ENCODE measurements around the gene MUC3A.
"Not testable (repeated sequence)": the region's sequence is repeated elsewhere in the genome, so short reads cannot be mapped to it uniquely, and the experiment has no call there.

MUC3A gene

DNA sequence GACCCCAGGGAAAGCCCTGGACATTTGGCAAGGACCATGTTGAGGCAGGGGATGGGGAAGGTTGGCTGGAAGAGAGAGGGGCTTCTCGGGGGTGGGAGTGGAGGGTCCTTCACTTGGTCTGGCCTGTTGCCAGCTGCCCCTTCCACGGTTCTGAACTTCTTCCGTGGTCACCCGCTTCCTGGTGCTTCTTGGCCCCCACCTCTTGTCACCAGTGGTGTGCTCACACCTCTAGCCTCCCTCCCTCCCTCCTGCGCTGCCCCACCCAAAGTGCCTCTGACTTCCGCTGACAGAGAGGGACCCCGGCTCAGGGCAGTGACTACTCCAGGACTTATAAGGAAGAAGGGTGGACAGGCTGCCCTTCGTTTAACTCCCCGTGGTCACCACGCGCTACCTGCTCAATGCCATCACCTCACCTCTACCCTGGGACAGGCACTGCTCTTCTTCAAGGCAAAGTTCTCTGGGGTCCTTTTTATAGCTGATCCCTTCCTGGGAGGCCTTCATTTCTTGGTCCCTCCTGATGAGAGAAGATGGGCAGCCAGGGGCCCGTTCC is 19.8 kb downstream of the MUC3A start, which contains the start of gene MUC12:
Gene MUC12, plus strand, starts transcription at position 500 of the 550 bp plus-strand sequence. CDS start 58 bp downstream, outside the sequence.
- DNase-seq (ENCODE audit: low read depth in 2 of 2) = no peak

DNA sequence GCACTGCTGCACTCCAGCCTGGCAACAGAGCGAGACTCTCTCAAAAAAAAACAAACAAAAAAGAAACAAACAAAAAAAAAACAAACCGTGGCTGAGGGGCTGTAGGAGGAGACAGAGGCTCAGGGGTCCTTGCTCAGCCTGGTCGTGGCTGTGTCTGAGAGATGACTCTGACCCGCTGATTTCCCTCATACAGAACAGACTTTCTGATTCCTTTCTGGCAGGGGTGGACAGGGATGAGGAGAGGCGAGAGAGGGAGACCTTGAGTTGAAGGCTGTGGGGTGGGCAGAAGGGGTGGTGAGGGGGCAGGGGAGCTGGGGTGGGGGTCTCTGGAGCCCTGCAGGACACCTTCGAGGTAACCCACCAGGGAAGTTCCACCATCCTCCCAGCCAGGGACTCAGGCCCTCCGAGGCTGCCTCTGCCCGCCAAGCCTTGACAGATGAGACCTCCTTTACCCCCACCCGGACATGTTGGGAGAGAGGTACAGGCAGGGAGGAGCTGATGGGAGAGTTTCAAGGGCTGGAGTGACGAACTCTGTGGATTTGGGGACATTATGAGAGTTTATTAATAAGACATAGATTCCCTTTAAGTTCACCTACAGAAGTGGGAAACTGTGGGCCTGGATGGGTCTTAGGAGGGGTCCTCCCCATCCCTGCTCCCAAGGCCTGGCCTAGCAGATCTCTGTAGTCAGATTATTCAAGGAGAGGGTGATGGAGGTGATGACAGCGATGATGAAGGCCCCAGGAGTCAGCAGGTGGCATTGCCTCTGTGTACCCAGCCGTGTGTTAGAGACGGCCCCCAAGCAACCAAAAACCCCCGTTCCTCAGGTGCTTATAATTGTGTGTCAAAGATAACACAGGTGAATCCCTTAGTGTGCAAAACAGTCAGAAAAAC is 22.0 kb downstream of the MUC3A start:
- no peak for DNase-seq (ENCODE audit: low read depth in 2 of 2)

DNA sequence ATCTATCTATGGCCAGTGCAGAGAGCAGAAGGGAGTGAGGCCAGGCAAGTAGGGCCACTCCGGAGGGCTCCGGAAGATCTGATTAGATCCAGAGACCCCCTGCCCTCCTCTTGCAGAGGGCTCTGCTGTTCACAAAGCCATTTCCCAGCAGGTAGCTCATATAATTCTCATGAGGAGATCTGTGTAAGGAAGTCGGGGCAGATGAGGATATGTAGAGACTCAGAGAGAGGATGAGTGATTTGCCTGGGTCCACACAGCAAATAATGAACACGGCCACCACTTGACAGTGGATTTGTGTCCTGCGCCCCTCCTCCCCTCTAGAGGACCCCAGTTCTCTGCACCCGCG is 22.6 kb downstream of the MUC3A start:
- no peak for DNase-seq (ENCODE audit: low read depth in 2 of 2)

DNA sequence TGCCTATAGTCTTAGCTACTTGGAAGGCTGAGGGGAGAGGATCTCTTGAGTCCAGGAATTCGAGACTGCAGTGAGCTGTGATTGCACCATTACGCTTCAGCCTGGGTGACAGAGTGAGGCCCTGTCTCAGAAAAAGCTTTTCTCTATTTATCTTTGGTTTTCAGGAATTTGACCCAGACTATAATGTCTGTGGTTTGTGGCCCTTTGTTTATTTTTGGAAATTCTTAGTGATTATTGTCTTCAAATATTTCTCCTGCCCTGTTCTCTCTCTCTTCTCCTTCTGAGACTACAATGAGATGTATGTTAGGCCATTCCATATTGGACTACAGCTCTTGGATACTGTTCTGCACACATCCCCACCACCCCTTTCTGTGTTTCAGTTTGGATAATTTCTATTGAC is 24.7 kb downstream of the MUC3A start:
- no peak for DNase-seq (ENCODE audit: low read depth in 2 of 2)

DNA sequence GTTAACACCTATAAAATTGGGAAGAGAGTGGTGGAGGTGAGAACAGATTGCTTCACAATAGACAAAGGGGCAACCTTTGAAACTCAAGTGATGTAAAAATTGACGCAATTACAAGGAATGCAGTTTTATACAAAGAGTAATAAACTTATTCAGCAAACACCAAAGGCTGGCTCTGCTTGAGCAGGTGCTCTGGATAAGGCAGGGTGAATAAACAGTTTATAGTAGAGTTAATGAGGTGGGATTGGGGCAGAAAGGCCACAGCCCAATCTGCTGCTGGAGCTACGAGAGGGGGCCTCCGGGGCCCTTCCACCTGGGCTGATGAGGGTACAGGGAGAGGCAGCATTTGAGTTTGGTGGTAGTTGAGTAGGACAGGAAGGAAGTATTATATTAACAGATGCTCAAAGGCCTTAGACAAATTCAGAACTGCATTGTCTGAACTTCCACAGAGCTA is 26.1 kb downstream of the MUC3A start:
- DNase-seq (ENCODE audit: low read depth in 2 of 2) = no peak

DNA sequence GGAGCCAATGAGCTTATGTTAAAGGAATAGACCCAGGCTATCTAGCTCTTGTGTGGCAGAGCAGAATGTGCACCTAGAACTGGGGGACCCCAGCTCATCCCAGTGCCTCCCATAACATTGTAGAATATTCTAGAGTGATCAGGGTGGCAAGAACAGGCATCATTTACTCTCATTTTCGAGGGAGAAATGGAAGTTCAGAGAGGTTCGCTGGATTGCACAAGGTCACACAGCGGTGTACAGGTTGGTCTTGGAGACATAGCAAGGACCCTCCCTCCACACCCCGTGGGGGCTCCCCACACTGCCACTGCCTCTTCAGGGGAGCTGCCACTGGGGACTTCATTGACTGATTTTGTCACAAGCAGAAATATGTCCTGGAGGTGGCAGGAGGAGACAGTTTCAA is 29.0 kb downstream of the MUC3A start:
- DNase-seq (ENCODE audit: low read depth in 2 of 2) = no peak

DNA sequence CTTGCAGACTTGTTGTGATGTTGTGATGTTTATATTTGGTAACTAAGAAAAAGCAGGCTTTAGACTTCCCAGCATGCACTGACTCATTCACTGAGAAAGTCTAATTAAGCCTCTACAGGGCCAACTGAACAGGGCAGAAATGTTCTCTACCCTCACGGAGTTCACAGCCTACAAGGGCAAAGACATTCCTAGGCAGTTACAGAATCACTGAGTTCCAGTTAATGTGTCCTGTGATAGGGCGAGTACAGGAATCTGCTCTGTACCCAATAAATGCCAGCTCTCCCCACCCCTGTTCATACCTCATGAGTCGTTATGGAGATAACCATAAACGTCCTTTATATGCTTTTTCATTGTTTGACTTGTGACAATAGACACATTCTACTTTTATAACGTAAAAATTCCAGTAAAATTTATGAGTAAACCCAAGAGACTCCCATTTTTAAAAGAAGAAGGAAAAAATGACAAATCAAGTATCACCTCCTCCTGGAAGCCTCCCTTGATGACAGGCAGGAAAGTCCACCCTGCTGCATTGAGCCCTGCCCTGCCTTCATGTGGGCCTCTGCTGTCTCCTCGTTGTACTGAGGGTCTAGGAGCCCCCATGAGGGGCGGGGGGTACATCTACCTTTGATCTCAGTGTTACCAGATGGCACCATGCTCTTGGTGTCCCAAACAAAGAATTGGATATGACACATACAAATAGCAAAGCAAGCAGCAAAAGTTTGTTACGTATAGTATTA is 34.3 kb downstream of the MUC3A start:
- DNase-seq (ENCODE audit: low read depth in 2 of 2) = no peak

DNA sequence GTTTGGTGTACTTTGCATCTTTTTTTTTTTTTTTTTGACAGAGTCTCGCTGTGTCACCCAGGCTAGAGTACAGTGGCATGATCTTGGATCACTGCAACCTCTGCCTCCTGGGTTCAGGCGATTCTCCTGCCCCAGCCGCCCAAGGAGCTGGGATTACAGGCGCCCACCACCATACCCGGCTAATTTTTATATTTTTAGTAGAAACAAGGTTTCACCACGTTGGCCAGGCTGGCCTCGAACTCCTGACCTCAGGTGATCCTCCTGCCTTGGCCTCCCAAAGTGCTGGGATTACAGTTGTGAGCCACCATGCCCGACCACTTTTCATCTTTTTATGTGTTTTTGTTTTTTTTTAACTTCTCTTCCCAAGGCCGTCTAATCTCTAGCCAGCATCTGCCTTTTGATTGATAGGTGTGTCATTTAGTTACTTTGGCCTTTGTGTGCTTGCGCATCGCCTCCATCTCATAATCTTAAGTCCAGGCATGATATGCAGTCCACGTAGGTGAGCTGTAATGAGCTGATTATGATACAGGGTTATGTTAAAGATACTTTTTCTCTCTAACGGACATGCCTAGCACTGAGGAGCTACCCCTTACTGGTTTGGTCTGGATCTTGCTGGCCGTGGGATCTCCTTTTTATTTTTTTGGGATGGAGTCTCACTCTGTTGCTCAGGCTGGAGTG is 35.0 kb downstream of the MUC3A start:
- not testable (repeated sequence) for DNase-seq (ENCODE audit: low read depth in 2 of 2)

DNA sequence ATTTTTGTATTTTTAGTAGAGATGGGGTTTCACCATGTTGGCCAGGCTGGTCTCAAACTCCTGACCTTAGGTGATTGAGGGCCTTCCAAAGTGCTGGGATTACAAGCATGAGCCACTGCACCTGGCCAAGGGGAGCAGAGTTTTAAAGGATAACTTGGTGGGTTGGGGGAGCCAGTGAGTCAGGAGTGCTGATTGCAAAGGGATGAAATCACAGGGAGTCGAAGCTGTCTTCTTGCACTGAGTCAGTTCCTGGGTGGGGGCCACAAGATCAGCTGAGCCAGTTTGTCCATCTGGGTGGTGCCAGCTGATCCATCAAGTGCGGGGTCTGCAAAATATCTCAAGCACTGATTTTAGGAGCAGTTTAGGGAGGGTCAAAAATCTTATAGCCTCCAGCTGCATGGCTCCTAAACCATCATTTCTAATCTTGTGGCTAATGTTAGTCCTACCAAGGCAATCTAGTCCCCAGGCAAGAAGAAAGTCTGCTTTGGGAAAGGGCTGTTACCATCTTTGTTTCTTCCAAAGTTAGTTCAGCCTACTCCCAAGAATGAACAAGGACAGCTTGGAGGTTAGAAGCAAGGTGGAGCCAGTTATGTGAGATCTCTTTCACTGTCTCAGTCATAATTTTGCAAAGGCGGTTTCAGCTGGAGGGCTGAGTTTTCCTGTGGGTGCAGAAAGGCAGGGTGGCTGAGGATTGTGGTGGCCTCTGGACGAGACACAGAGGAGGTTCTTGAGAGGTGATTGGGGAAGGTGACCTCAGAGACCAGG is 35.9 kb downstream of the MUC3A start:
- not testable (repeated sequence) for DNase-seq (ENCODE audit: low read depth in 2 of 2)

DNA sequence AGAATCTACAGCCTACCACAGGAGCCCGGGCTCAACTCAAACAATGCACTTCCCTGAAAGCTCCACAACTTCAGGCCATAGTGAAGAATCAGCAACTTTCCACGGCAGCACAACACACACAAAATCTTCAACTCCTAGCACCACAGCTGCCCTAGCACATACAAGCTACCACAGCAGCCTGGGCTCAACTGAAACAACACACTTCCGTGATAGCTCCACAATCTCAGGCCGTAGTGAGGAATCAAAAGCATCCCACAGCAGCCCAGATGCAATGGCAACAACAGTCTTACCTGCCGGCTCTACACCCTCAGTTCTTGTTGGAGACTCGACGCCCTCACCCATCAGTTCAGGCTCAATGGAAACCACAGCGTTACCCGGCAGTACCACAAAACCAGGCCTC is 42.3 kb downstream of the MUC3A start:
- DNase-seq (ENCODE audit: low read depth in 2 of 2) = no peak

DNA sequence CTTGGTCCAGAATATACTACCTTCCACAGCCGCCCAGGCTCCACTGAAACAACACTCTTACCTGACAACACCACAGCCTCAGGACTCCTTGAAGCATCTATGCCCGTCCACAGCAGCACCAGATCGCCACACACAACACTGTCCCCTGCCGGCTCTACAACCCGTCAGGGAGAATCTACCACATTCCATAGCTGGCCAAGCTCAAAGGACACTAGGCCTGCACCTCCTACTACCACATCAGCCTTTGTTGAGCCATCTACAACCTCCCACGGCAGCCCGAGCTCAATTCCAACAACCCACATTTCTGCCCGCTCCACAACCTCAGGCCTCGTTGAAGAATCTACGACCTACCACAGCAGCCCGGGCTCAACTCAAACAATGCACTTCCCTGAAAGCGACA is 42.9 kb downstream of the MUC3A start:
- not testable (repeated sequence) for DNase-seq (ENCODE audit: low read depth in 2 of 2)

DNA sequence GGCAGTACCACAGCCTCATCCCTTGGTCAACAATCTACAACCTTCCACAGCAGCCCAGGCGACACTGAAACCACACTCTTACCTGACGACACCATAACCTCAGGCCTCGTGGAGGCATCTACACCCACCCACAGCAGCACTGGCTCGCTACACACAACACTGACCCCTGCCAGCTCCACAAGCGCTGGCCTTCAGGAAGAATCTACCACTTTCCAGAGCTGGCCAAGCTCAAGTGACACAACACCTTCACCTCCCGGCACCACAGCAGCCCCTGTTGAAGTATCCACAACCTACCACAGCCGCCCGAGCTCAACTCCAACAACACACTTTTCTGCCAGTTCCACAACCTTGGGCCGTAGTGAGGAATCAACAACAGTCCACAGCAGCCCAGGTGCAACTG is 45.3 kb downstream of the MUC3A start:
- DNase-seq (ENCODE audit: low read depth in 2 of 2) = not testable (repeated sequence)

DNA sequence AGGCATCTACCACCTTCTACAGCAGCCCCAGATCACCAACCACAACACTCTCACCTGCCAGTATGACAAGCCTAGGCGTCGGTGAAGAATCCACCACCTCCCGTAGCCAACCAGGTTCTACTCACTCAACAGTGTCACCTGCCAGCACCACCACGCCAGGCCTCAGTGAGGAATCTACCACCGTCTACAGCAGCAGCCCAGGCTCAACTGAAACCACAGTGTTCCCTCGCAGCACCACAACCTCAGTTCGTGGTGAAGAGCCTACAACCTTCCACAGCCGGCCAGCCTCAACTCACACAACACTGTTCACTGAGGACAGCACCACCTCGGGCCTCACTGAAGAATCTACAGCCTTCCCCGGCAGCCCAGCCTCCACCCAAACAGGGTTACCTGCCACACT is 49.2 kb downstream of the MUC3A start:
- DNase-seq (ENCODE audit: low read depth in 2 of 2) = not testable (repeated sequence)

DNA sequence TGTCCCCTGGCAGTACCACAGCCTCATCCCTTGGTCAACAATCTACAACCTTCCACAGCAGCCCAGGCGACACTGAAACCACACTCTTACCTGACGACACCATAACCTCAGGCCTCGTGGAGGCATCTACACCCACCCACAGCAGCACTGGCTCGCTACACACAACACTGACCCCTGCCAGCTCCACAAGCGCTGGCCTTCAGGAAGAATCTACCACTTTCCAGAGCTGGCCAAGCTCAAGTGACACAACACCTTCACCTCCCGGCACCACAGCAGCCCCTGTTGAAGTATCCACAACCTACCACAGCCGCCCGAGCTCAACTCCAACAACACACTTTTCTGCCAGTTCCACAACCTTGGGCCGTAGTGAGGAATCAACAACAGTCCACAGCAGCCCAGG is 50.0 kb downstream of the MUC3A start:
- DNase-seq (ENCODE audit: low read depth in 2 of 2) = not testable (repeated sequence)

DNA sequence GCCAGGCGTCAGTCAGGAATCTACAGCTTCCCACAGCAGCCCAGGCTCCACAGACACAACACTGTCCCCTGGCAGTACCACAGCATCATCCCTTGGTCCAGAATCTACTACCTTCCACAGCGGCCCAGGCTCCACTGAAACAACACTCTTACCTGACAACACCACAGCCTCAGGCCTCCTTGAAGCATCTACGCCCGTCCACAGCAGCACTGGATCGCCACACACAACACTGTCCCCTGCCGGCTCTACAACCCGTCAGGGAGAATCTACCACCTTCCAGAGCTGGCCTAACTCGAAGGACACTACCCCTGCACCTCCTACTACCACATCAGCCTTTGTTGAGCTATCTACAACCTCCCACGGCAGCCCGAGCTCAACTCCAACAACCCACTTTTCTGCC is 50.7 kb downstream of the MUC3A start:
- DNase-seq (ENCODE audit: low read depth in 2 of 2) = not testable (repeated sequence)

DNA sequence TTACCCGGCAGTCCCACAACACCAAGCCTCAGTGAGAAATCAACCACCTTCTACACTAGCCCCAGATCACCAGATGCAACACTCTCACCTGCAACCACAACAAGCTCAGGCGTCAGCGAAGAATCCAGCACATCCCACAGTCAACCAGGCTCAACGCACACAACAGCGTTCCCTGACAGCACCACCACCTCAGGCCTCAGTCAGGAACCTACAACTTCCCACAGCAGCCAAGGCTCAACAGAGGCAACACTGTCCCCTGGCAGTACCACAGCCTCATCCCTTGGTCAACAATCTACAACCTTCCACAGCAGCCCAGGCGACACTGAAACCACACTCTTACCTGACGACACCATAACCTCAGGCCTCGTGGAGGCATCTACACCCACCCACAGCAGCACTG is 53.0 kb downstream of the MUC3A start:
- DNase-seq (ENCODE audit: low read depth in 2 of 2) = not testable (repeated sequence)

DNA sequence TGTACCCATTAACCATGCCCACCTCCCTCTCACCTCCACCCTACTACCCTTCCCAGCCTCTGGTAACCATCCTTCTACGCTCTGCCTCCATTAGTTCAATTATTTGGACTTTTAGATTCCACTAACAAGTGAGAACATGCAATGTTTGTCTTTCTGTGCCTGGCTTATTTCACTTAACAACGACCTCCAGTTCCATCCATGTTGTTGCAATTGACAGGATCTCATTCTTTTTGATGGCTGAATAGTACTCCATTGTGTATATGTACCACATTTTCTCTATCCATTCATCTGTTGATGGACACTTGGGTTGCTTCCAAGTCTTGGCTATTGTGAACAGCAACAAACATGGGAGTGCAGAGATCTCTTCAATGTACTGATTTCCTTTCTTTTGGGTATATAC is 58.0 kb downstream of the MUC3A start:
- DNase-seq (ENCODE audit: low read depth in 2 of 2) = not testable (repeated sequence)

DNA sequence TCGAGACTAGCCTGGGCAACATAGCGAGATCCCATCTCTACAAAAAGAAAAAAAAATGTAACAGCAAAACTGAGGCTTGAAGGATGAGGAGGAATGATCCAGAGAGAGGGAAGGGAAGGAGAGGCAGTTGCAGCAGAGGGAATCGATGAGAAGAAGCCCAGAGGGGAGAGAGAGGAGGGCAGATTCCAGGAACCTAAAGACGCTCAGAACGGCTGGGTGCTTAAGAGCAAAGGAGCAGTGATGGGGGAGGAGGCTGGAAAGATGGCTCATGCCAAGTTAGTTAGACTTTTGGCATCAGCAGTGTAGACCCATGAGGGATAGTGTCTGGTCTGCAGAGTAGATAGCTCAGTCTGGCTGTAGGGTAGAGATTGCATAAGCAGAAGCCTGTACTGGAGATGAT is 60.3 kb downstream of the MUC3A start:
- no peak for DNase-seq (ENCODE audit: low read depth in 2 of 2)

DNA sequence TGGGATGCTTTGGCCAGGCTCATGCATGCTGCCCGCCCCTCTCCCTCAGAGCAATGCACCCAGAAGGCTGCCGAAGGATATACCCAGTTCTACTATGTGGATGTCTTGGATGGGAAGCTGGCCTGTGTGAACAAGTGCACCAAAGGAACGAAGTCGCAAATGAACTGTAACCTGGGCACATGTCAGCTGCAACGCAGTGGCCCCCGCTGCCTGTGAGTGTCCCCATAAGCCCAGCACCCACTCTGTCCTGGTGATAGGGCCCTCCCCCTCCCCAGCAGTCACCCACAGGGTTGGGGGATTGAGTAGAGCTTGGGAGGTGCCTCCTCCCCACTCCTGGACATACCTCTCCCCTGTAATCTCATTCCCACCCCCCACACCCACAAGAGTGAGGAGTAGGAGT is 63.6 kb downstream of the MUC3A start:
- DNase-seq (ENCODE audit: low read depth in 2 of 2) = no peak

DNA sequence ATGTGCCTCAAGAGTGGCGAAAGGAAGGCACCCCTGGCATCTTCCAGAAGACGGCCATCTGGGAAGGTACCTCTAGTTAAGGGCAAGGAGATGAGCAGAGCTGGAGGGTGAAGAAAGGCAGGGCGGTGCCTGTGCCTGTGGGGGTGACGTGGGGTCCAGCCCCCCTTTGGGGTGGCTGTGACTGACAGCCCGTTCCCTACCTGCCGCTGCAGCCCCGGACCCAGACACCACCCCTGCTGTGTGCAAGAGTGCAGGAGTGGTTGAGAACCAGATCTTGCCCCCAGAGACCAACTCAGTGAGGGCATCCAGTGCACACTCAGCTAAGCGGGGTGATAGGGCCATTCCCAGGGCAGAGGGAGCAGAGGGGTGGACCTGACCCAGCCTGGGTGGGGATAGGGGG is 66.3 kb downstream of the MUC3A start:
- no peak for DNase-seq (ENCODE audit: low read depth in 2 of 2)

DNA sequence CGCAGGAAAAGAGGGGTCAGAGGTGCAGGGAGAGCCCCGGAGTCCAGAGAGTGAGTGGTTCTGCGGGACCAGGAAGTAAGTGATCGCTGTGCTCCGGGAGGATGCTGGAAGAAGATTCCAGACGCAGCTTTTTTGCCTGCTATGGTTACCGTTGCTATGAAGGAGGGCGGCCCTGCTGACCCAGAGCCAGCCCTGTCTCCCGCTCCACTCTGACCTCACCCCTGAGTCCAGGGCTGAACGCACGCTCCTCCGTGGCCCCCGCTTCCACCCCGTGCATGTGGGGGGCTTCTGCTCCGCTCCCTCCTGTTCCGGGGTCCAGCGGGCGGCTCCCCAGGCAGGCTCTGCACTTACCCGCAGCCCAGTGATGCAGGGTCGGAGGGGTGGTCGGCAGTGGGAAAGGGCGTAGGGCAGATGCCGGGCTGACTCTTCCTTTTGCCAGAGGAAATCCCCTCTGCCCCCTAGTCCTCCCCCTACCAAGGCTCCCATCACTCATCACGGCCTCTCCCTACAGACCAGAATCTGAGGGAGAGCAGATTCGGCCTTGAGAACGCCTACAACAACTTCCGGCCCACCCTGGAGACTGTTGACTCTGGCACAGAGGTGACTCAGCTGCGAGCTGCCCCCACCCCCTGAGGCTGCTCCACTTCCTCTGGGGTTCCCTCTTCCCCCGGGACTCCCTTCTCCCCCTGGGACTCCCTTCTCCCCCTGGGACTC is 67.9 kb downstream of the MUC3A start:
- peak; percentile 37 to 63 for DNase-seq (ENCODE audit: low read depth in 2 of 2)

Measured in stimulated activated CD4-positive, alpha-beta T cell treated with anti-CD3 and anti-CD28 coated beads, Interleukin-12 subunit alpha, Interleukin-12 subunit beta, amount 100 ng/mL, for 24 hours (primary cell).